Measurements from ENCODE around the gene UTS2B.

DNA sequence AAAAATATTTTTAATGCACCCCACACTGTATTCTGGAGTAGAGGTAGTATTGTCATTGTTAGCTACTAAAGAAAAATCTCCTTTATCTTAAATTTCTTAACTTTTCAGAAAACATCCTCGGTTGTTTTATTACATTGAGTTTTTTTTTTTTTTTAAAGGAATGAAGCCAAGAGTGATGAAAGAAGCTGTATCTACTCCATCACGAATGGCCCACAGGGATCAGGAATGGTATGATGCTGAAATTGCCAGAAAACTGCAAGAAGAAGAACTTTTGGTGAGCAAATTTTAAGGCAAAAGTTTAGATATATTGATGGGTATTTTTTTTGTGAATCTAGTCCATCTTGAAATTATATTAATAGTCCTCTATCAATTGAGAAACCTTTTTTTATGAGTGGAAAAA lies 49.7 kb upstream of the UTS2B start:
- TF ChIP-seq POLR2AphosphoS5 (IDR thresholded peaks at IDR 0.05; ENCODE audit: low read depth, low read length): no peak
- TF ChIP-seq, protein P1, sequence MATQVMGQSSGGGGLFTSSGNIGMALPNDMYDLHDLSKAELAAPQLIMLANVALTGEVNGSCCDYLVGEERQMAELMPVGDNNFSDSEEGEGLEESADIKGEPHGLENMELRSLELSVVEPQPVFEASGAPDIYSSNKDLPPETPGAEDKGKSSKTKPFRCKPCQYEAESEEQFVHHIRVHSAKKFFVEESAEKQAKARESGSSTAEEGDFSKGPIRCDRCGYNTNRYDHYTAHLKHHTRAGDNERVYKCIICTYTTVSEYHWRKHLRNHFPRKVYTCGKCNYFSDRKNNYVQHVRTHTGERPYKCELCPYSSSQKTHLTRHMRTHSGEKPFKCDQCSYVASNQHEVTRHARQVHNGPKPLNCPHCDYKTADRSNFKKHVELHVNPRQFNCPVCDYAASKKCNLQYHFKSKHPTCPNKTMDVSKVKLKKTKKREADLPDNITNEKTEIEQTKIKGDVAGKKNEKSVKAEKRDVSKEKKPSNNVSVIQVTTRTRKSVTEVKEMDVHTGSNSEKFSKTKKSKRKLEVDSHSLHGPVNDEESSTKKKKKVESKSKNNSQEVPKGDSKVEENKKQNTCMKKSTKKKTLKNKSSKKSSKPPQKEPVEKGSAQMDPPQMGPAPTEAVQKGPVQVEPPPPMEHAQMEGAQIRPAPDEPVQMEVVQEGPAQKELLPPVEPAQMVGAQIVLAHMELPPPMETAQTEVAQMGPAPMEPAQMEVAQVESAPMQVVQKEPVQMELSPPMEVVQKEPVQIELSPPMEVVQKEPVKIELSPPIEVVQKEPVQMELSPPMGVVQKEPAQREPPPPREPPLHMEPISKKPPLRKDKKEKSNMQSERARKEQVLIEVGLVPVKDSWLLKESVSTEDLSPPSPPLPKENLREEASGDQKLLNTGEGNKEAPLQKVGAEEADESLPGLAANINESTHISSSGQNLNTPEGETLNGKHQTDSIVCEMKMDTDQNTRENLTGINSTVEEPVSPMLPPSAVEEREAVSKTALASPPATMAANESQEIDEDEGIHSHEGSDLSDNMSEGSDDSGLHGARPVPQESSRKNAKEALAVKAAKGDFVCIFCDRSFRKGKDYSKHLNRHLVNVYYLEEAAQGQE (IDR thresholded peaks at IDR 0.05; ENCODE audit: insufficient read depth in 1 of 2, low read depth in 2 of 2, low read length in 2 of 2): no peak
- no peak for TF ChIP-seq TAF1 (IDR thresholded peaks at IDR 0.05; ENCODE audit: borderline replicate concordance, insufficient read depth, low read length)

Data from PFSK-1 (cell line).